HL-60/S4 treated with retinoic acid at 250 ng/mL for 4 days and 3 days (cell line): ENCODE results near the gene HBS1L.

ENCODE experiments used
- in situ Hi-C: fragments of 300-500 bp; cut with MboI; formaldehyde crosslinking; loops from 2 replicates; pipeline ENCODE4 v1.7.0; 2022; ENCODE audit warnings: low sequenced_read_pairs

HBS1L gene

DNA sequence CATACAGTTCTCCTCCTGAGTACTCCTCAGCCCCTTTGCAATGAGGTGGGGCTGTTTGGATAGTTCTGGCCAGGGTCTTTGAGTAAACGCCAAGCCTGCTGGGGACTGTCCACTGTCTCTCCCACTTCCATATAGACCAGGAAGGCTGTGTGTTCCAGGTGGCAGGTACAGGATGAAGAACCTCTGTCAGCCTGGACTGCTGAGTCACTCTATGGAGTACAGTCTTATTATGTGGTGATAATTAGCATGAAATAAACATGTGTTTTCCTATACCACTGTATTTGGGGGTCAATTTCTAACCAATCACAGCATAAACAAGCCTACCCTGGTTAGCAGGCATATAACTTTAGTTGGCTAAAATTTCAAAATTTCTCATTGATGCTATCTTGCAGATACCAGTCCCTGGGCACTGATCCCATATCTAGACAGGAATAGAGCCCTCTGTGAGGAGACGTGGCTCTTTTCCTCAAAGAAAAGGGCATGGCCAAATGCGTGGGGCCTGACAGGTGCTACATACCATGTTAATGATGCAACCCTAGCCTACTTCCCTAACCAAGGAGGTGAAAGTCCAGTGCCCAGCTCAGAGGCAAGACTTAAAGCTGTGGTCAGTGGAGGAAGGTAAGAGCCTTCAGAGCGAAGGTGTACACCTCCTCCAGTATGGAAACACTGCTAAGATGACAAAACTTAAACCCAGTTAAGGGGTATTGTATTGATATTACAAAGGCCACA is 100.2 kb downstream of the HBS1L start:
- in situ Hi-C loops, result no loop called here

DNA sequence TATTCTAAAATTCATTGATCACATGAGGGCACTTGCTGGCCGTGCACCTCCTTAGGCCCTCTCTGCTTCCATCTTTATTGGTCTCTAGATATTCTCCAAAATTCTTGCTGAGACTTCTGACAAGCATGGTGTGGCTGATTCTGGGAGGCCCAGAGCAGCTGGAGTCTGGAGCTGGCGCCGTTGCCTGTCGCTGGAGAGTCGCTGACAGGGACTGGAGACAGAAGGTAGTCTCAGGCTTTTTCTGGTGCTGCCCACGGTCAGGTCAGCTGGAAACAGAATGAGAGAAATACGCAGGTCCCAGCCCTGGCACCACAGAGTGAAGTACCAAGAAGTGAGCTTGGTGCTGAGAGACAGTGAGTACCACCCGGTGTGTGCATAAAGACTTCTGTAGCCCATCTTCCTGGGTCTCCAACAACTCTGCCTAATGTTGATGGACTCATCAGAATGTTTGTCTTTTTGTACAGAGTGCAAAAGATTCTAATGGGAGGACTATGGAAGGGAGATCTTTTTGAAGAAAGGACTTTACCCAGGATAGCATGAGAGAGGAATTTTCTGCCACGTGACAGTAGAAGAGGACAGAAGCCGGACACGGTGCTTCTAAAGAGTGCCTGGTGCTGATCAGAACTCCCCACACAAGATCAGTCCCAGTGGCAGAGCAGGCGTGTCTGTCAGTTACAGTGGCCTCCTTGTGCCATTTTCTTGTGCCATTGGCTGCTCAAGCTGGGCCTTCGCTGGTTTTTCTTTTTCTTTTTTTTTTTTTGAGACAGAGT is 102.9 kb downstream of the HBS1L start:
- in situ Hi-C loops, result no loop called here

DNA sequence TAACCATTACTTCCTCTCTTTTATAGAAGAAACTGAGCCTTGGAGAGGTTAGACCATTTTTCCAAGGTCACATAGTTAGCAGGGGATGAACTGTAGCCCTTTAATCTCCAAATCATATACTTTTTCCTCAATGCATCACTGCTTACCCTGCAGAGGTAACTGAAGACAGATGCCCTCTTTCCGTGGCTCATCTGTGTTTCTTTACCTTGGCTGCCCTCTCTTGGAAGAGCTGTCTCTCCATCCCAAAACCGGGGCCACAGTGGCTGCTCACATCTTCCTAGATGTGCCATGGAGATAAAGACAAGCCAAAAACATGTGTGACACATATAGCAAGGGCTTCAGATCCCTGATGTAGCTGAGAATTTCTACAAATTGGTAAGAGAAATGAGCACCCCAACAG is 104.1 kb downstream of the HBS1L start:
- in situ Hi-C loops, result no loop called here

DNA sequence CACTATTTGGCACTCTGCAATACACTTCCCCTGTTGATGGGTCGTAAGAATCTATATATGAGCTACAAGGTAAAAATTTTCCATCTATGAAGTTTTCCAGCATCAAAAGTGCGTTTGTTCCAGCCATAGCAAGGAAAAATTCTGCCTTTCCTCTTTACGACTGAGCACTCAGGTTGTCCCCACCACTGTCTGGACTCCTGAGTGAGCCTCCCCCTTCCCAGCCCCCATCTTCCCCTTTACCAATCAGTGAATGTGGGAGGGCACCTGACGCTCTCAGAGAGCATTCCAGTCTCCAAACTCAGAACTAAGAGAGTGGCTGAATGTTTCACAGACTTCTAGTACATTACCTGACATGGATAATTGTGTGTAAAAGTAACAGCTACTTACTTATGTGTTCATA is 104.7 kb downstream of the HBS1L start, which contains the start of gene ALDH8A1:
TSS of gene ALDH8A1 (minus strand) at position 175 of the 400 bp plus-strand sequence. CDS start at position 127, 48 bp downstream.
- in situ Hi-C loops, result no loop called here

DNA sequence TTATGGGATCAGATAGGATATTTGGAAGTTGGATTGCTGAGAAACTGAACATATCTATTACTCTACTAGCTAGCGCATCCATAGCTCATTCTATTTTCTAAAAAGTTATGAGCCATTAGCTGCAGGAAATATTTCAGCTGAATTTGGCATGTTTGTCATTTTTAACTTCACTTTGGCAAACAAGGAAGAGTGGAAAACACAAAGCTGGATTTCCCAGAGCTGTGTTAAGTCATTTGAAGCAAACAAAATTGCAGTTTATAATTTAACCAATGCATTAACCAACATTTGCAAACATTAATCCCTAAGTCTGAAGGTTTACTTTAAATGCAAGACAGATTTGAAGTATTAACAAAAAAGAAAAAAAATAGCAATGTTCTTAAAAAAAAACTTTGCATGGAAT is 105.9 kb downstream of the HBS1L start:
- in situ Hi-C loops, result no loop called here

DNA sequence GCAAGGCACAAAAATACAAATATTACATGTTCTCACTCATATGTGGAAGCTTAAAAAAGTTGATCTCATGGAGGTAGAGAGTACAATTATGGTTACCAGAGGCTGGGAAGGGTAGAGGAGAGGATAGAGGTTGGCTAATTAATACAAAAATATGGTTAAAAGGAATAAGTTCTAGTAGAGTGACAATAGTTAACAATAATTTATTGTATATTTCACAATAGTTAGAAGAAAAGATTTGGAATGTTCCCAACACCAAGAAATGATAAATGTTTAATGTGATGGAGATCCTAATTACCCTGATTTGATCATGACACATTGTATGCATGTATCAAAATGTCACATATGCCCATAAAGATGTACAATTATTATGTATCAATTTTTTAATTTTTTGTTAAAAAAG is 106.5 kb downstream of the HBS1L start:
- in situ Hi-C loops, result no loop called here

DNA sequence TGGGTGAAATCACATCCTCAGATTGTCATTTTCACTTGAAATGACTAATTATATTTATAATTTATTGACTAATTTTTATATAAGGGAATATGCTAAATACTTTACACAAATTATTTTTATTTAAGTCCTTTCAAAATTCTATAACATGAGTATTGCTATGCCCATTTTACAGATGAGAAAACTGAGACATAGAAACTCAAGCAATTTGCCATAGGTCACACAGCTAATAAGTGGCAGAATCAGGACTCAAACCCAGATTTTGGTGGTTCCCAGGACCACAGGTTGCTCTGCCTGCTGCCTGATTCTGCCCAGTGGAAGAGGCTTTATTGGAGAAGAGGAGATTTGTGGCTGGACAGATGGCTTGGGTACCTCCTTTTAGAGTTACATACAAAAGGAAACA is 109.6 kb downstream of the HBS1L start:
- in situ Hi-C loops, result no loop called here

DNA sequence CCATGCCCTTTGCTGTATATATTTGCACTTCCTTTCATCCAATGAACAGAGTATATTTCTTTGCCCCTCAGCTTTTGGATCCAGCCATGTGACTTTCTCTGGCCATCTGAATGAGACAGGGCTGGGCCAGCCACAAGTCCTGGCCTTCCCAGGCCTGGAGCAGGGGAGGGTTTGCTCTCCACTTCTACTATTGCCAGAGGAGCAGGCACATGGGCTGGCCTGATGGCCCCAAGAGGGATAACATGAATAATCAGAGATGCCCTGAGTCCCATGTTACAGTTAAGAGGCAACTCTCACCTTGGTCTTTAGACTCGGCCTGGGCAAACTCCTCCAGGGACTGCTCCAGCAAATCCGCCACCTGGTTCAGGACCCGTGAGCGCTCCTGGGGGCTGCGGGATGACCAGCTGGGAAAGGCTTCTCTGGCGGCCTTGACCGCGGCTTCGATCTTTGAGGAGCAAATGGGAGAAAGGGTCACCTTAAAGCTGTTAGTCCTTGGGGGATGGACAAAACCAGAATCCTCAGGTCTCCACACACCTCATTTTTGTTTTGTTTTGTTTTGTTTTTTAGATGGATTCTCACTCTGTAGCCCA is 111.0 kb downstream of the HBS1L start:
- in situ Hi-C loops, result no loop called here

DNA sequence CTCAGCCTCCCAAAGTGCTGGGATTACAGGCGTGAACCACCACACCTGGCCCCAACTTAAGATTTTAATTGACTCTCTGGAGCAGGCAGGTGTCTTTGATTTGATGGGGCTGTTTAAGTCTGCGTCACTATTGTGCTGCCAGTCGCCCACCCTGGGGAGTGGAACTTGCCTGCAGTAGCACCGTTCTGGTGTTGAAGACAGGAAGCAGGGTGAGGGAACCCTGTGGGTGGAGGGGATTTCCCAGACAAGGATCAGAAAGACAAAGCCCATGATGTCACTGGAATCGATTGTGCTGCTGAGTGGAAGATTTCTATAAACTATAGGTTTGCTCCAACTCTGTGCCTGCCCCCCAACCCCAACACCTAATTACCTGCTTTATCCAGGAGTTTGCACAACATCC is 115.7 kb downstream of the HBS1L start:
- in situ Hi-C loops, result no loop called here

DNA sequence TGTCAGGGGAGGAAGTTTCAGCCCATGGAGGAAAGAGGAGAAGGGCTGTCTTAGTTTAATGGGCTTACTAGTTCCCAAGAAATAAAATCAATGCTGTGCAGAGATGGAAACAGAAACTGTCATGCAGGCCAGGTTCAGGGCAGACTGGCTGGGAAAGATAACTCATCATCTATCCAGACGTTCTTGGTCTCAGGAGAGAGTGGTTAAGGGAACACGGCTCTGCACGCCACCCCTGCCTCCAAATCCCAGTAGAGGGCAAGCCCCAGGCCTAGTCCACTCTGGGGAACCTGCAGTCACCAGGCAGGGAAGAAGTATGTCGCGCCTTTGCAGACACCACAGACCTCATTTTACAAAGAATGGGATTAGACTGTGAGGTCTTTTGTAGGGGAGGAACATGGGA is 117.2 kb downstream of the HBS1L start:
- in situ Hi-C loops, result no loop called here

DNA sequence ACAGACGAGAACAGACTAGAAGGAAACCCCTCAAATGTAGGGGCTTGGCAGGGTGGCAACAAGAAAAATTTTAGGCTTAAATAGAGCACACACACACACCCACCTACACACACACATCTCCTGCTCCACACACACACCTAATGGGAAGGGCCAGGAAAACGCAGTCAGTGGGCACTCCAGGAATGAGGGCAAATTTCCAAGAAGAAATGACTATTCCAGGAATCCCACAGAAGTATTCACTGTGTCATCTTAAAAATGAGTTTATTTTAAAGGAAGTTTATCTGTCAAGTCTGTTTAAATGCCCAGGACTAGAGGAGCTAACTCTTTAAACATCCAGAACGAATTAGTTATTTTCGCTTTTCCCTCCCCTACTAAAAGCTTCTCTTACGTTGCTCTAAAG is 117.7 kb downstream of the HBS1L start:
- in situ Hi-C loops, result no loop called here

DNA sequence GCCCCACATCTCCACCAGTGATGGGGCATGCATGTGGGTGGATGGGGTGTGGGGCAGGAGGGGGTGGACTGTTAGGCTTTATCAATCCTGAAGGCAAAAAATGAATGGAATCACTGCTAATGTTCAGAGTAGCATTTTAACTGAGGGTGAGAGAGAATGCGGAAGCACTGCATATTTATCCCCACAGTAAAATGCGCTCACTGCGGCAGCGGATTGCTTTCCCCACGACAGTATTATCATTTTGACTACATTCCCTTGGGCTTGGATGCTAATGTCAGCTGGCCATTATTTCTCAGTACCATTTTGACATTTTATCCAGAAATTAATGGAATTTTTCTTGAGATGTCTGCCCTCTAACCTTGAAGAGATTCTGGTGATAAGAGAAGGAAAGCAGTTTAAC is 118.1 kb downstream of the HBS1L start:
- in situ Hi-C loops, result no loop called here

DNA sequence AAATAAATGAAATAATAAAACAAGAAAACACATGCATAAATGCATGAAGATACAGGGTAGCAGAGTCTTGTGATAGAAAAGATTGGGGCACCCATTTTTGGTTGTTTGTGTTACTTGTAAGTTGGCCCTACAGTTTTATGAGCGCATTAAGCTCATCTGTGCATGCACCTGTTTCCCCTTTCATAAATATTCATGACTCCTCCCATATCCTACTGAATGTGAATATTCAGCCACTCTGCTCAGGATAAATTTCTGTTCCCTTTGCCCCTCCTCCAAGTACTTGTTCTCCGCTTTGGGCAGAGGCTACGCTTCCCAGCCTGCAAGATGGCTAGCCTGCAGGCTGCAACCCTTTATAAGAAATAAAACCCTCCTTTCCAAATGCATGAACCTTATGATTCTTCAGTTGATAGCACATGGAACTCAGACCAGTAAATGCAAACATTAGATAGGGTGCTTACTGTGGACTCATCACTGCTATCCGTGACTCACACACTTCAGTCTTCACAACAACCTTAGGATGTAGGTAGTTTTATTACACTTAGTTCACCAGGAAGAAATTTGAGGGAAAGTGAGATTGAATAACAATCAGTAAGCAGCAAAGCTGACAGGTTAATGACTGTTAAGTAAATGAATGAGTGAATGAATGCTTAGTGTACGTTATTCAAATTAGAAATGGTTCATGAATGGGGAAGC is 119.7 kb downstream of the HBS1L start:
- in situ Hi-C loops, result no loop called here

DNA sequence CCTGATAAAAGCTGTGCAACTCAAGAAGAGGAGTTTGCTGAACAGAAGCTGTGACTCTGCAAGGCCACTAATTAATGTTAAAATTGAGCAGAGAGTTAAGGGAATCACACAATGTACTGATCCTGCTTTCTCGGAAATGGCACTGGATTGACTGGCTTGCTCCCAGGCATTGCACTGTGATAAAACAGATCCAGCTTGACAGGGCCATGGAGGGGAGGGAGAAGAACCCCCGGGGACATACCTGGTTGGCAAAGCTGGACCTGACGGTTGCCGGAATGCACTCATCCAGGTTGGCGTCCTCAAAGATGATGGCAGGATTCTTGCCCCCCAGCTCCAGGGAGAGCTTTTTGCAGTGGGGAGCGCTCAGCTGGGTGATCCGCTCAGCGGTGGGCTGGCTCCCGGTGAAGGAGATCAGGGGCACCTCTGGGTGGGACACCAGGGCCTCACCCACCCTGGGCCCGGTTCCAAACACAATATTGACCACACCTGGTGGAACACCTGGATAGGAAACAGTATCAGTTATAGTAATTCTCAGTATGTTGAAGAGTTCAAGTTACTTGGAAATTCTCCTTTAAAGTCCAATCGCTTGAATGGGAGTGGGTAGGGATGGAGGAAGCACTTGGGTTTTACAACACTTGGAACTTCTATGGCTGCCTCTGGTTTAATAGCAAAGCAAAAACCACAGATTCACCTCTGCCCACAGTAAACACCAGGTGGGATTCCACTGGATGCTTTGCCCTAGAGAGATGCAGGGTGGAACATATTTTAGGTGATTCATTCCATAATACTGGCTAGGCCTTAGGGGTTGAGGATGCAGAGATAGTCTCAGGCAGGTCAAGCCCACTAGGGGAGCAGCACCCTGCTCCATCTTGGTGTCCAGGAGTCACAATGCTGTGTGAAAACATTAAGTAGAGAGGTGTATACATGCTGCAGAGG is 121.8 kb downstream of the HBS1L start:
- in situ Hi-C loops, result no loop called here

DNA sequence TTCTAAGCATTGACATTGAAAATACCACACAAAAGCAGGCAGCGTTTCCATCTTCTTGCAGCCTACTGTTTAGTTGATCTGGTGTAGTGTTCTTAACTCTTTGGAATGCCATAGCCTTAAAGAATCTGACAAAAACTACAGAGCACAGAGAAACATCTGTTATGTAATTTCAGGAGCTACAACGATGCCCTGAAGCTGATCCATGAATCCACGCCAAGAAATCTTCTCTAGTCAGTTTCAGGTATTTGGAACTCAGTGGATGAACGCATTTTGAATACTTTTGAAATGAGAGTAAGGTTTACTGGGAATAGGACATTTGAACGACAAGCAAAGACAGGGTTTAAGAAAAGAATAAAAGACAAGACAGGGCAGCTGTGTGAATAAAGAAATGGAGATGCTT is 122.5 kb downstream of the HBS1L start:
- in situ Hi-C loops, result no loop called here

DNA sequence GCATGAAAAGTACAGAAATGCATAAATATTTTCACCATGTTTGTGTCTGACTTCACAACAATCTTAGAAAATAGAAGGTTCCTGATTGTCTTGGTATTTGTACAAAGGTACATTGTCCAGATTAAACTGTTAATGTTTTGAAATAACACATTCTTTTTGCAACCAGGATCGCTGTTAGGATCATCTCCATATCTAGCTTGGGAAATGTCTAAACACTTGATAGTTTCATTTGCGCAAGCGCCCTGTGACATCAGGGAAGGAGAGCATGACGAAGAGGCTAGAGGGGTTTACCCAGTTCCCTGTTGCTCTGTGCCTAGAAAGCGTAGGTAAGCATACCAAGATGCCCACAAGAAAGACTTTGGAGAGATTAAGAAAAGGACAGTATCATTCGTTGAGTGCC is 124.2 kb downstream of the HBS1L start:
- in situ Hi-C loops, result no loop called here

DNA sequence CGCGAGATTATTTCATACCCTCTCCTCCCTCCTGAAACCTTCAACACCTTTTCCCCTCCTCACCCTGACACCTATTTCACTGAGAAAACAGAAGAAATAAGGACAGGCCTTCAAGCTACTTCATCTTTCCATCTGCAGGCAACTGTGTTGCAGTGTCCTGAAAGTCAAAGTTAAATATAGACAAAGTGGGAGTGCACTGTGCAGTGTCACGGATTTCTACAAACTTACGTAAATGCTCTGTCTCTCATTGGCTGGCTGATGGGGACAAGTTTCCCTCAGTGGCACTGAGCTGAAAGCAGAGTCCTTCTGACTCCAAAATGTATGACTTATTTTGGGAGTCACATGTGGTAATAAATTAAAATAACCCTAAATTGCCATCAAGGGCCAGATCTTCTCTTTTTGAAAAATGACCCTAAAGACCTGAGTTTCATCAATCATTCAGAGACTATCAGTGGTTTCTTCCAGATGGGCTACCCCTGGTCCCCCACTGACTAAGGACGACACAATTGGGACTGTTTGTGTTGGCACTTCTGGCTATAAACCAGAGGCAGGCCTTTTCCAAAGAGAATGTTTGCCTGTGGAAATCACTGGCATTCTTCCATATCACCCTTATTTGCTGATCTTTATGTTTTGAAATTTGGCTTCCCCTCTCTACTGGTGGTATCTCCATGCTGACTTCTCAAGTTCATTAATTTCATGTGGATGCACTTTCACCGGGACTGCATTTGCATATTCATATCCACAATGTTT is 126.3 kb downstream of the HBS1L start:
- in situ Hi-C loops, result no loop called here

DNA sequence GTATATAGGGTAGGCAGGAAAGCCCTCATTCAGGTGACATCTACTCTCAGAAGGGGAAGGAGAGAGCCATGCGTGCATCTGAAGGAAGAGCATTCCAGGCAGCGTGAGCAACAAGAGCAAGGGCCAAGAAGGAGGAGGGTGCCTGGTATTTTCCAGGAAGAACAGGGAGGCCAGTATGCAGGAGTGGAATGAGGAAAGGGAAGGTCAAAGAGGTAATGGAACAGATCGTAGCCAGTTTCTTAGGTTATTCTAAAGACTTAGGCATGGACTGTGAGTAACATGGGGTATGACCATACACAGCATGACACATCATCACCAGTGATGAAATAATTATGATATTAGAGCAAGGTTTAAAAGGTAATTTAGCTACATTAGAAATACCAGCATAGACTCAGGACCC is 128.8 kb downstream of the HBS1L start:
- in situ Hi-C loops, result no loop called here

DNA sequence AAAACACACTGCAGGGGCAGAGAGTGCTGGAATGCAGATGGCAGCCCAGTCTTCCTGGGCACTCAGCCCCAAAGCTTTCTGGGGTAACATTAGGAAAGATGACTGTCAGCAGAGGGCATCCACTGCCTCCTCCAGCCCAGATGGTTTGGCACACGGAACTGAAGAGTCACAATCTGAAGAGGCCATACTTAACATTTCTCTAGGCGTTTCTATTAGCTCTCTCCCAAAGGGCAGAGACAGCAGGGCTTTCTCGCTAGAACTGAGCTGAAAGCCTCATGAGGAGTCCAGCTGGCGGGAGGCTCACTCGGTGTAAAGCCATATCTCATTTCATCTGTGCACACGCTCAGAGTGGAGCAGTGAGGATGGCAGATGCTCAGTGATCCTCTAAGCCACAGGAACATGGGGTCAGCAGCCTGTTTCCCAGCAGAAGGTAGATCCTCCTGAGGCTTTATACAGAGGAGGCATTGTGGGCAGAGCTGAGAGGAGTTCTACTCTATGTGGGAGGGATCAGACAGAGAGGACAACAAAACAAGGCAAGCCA is 132.8 kb downstream of the HBS1L start:
- in situ Hi-C loops, result no loop called here
